ENCODE results near the gene SLC10A1.
"Not testable (repeated sequence)": the region's sequence is repeated elsewhere in the genome, so short reads cannot be mapped to it uniquely, and the experiment has no call there.

SLC10A1 gene

GRCh38 chr14:69796797-69797500, at the start of gene SLC10A1:
Gene SLC10A1 (minus strand): TSS chr14:69797241. CDS start chr14:69797155, 86 bp downstream.
- DNase-seq (ENCODE audit: extremely low read depth in 1 of 2, low read depth in 1 of 2) = no peak

GRCh38 chr14:69845787-69846186, 48.7 kb upstream of the SLC10A1 start:
- no peak for DNase-seq (ENCODE audit: extremely low read depth in 1 of 2, low read depth in 1 of 2)

- no peak for DNase-seq (ENCODE audit: extremely low read depth in 1 of 2, low read depth in 1 of 2)
Measured at GRCh38 chr14:69845050-69845581, 48.1 kb upstream of the SLC10A1 start.

GRCh38 chr14:69844171-69844570, 47.1 kb upstream of the SLC10A1 start:
- DNase-seq (ENCODE audit: extremely low read depth in 1 of 2, low read depth in 1 of 2) = no peak

GRCh38 chr14:69842686-69843420, 45.8 kb upstream of the SLC10A1 start:
- no peak for DNase-seq (ENCODE audit: extremely low read depth in 1 of 2, low read depth in 1 of 2)

GRCh38 chr14:69841656-69842055, 44.6 kb upstream of the SLC10A1 start:
- DNase-seq (ENCODE audit: extremely low read depth in 1 of 2, low read depth in 1 of 2) = no peak

- DNase-seq (ENCODE audit: extremely low read depth in 1 of 2, low read depth in 1 of 2) = no peak
Measured at GRCh38 chr14:69839661-69840060, 42.6 kb upstream of the SLC10A1 start.

GRCh38 chr14:69838881-69839416, 41.9 kb upstream of the SLC10A1 start:
- no peak for DNase-seq (ENCODE audit: extremely low read depth in 1 of 2, low read depth in 1 of 2)

- DNase-seq (ENCODE audit: extremely low read depth in 1 of 2, low read depth in 1 of 2) = no peak
Measured at GRCh38 chr14:69828879-69829278, 31.8 kb upstream of the SLC10A1 start.

GRCh38 chr14:69828354-69828753, 31.3 kb upstream of the SLC10A1 start:
- DNase-seq (ENCODE audit: extremely low read depth in 1 of 2, low read depth in 1 of 2) = no peak

- DNase-seq (ENCODE audit: extremely low read depth in 1 of 2, low read depth in 1 of 2) = peak in 1 of 2 donors; percentile 2
Measured at GRCh38 chr14:69827560-69827959, 30.5 kb upstream of the SLC10A1 start.

GRCh38 chr14:69822456-69822855, 25.4 kb upstream of the SLC10A1 start:
- DNase-seq (ENCODE audit: extremely low read depth in 1 of 2, low read depth in 1 of 2) = no peak

GRCh38 chr14:69820991-69821390, 23.9 kb upstream of the SLC10A1 start:
- DNase-seq (ENCODE audit: extremely low read depth in 1 of 2, low read depth in 1 of 2) = no peak

GRCh38 chr14:69819607-69820006, 22.6 kb upstream of the SLC10A1 start:
- no peak for DNase-seq (ENCODE audit: extremely low read depth in 1 of 2, low read depth in 1 of 2)

- DNase-seq (ENCODE audit: extremely low read depth in 1 of 2, low read depth in 1 of 2) = peak; percentile 2 to 8
Measured at GRCh38 chr14:69818758-69819191, 21.7 kb upstream of the SLC10A1 start.

- no peak for DNase-seq (ENCODE audit: extremely low read depth in 1 of 2, low read depth in 1 of 2)
Measured at GRCh38 chr14:69816216-69816615, 19.2 kb upstream of the SLC10A1 start.

- no peak for DNase-seq (ENCODE audit: extremely low read depth in 1 of 2, low read depth in 1 of 2)
Measured at GRCh38 chr14:69815556-69815955, 18.5 kb upstream of the SLC10A1 start.

- no peak for DNase-seq (ENCODE audit: extremely low read depth in 1 of 2, low read depth in 1 of 2)
Measured at GRCh38 chr14:69814397-69814796, 17.4 kb upstream of the SLC10A1 start.

- not testable (repeated sequence) for DNase-seq (ENCODE audit: extremely low read depth in 1 of 2, low read depth in 1 of 2)
Measured at GRCh38 chr14:69813346-69813745, 16.3 kb upstream of the SLC10A1 start.

- no peak for DNase-seq (ENCODE audit: extremely low read depth in 1 of 2, low read depth in 1 of 2)
Measured at GRCh38 chr14:69812711-69813110, 15.7 kb upstream of the SLC10A1 start.

- DNase-seq (ENCODE audit: extremely low read depth in 1 of 2, low read depth in 1 of 2) = no peak
Measured at GRCh38 chr14:69811868-69812252, 14.8 kb upstream of the SLC10A1 start.

Data from stimulated activated CD8-positive, alpha-beta memory T cell treated with anti-CD3 and anti-CD28 coated beads, Interleukin-7, amount 100 ng/mL, for 48 hours (primary cell).